Mesenchymal stem cell (in vitro differentiated cells and primary cell): ENCODE results near the gene MGLL.

Source experiments
- DNase-seq: peaks from one replicate; pipeline ENCODE4 v3.0.0-alpha.2; 2013
- H2AFZ ChIP-seq: one replicate; pipeline ENCODE4 v1.6.1; 2013; ENCODE audit warnings: low read depth, mild to moderate bottlenecking, control low read depth, inconsistent platforms, low read length, moderate library complexity
- H2AK5ac ChIP-seq: 2 replicates; pipeline ENCODE4 v1.6.1; 2013; ENCODE audit warnings: low read length, moderate library complexity, mild to moderate bottlenecking, inconsistent platforms; ENCODE audit not compliant: severe bottlenecking
- H2BK120ac ChIP-seq: one replicate; pipeline ENCODE4 v1.6.1; 2013; ENCODE audit warnings: low read depth, mild to moderate bottlenecking, inconsistent platforms, low read length, moderate library complexity
- H2BK12ac ChIP-seq, 2 experiments: one replicate each; pipeline ENCODE4 v1.6.1; 2013; ENCODE audit warnings: inconsistent platforms in 2 of 2, low read length in 2 of 2, mild to moderate bottlenecking in 2 of 2, moderate library complexity in 2 of 2, control low read depth in 1 of 2
- H2BK15ac ChIP-seq: one replicate; pipeline ENCODE4 v1.6.1; 2013; ENCODE audit warnings: mild to moderate bottlenecking, low read depth, inconsistent platforms; ENCODE audit not compliant: poor library complexity, severe bottlenecking
- H2BK5ac ChIP-seq: 2 replicates; pipeline ENCODE4 v1.6.1; 2013; ENCODE audit warnings: low read depth, mild to moderate bottlenecking, low read length, control low read depth, inconsistent platforms; ENCODE audit not compliant: poor library complexity, severe bottlenecking
- H3K14ac ChIP-seq, 2 experiments: one replicate each; pipeline ENCODE4 v1.6.1; 2013; ENCODE audit warnings: inconsistent platforms in 2 of 2, low read length in 2 of 2, control low read depth in 1 of 2, mild to moderate bottlenecking in 1 of 2, moderate library complexity in 1 of 2
- H3K18ac ChIP-seq, 2 experiments: one replicate each; pipeline ENCODE4 v1.6.1; 2013; ENCODE audit warnings: inconsistent platforms in 2 of 2, low read length in 2 of 2, control low read depth in 1 of 2, low read depth in 1 of 2, mild to moderate bottlenecking in 1 of 2
- H3K23ac ChIP-seq, 2 experiments: one replicate each; pipeline ENCODE4 v1.6.1; 2013; ENCODE audit warnings: inconsistent platforms in 2 of 2, low read length in 2 of 2, mild to moderate bottlenecking in 2 of 2, moderate library complexity in 2 of 2, control low read depth in 1 of 2
- H3K27ac ChIP-seq: 2 replicates; pipeline ENCODE4 v1.5.1; 2013; ENCODE audit warnings: mild to moderate bottlenecking, moderate library complexity, low read length, control low read depth, inconsistent platforms; ENCODE audit not compliant: poor library complexity, severe bottlenecking
- H3K27me3 ChIP-seq, 2 experiments: 2 replicates each; pipeline versions ENCODE4 v1.6.1 to v1.7.0; 2013; ENCODE audit warnings: low read length in 2 of 2, mild to moderate bottlenecking in 2 of 2, moderate library complexity in 2 of 2, control low read depth in 1 of 2, inconsistent platforms in 1 of 2; ENCODE audit not compliant: control insufficient read depth in 1 of 2, insufficient read depth in 1 of 2
- H3K36me3 ChIP-seq, 2 experiments: 2 replicates each; pipeline versions ENCODE4 v1.6.1 to v1.7.0; 2013; ENCODE audit warnings: low read length in 2 of 2, control low read depth in 1 of 2, inconsistent platforms in 1 of 2, low read depth in 1 of 2, mild to moderate bottlenecking in 1 of 2; ENCODE audit not compliant: insufficient read depth in 2 of 2, control insufficient read depth in 1 of 2
- H3K4ac ChIP-seq, 2 experiments: one replicate each; pipeline ENCODE4 v1.6.1; 2013; ENCODE audit warnings: inconsistent platforms in 2 of 2, low read length in 2 of 2, mild to moderate bottlenecking in 2 of 2, moderate library complexity in 2 of 2, control low read depth in 1 of 2, low read depth in 1 of 2
- H3K4me1 ChIP-seq: 2 replicates; pipeline ENCODE4 v1.6.1; 2013; ENCODE audit warnings: low read depth, low read length, control low read depth; ENCODE audit not compliant: control insufficient read depth, insufficient read depth
- H3K4me2 ChIP-seq: 2 replicates; pipeline ENCODE4 v1.6.1; 2013; ENCODE audit warnings: low read length, mild to moderate bottlenecking, inconsistent platforms; ENCODE audit not compliant: poor library complexity, severe bottlenecking
- H3K4me3 ChIP-seq, 2 experiments: 2 replicates each; pipeline versions ENCODE4 v1.5.1 to v1.7.0; 2013; ENCODE audit warnings: low read length in 2 of 2, mild to moderate bottlenecking in 2 of 2, control low read depth in 1 of 2, low read depth in 1 of 2; ENCODE audit not compliant: insufficient read depth in 1 of 2
- H3K79me1 ChIP-seq: replicated peaks from 2 replicates; pipeline ENCODE4 v1.6.1; 2013; ENCODE audit warnings: mild to moderate bottlenecking, control low read depth, low read length, inconsistent platforms; ENCODE audit not compliant: poor library complexity, severe bottlenecking
- H3K9ac ChIP-seq: 2 replicates; pipeline ENCODE4 v1.7.0; 2013; ENCODE audit warnings: mild to moderate bottlenecking, low read length, moderate library complexity
- H3K9me3 ChIP-seq: 2 replicates; pipeline ENCODE4 v1.7.0; 2013; ENCODE audit warnings: mild to moderate bottlenecking, low read length; ENCODE audit not compliant: control insufficient read depth
- H4K8ac ChIP-seq: one replicate; pipeline ENCODE4 v1.6.1; 2013; ENCODE audit warnings: inconsistent platforms, mild to moderate bottlenecking, low read length, moderate library complexity
- H4K91ac ChIP-seq: one replicate; pipeline ENCODE4 v1.6.1; 2013; ENCODE audit warnings: mild to moderate bottlenecking, low read length, inconsistent platforms
- WGBS: methylation state at CpG from one replicate; pipeline ENCODE4 v1.1.7; 2013; ENCODE audit warnings: mixed read lengths; 5-methylcytosine and 5-hydroxymethylcytosine counted together

Gene MGLL

DNA sequence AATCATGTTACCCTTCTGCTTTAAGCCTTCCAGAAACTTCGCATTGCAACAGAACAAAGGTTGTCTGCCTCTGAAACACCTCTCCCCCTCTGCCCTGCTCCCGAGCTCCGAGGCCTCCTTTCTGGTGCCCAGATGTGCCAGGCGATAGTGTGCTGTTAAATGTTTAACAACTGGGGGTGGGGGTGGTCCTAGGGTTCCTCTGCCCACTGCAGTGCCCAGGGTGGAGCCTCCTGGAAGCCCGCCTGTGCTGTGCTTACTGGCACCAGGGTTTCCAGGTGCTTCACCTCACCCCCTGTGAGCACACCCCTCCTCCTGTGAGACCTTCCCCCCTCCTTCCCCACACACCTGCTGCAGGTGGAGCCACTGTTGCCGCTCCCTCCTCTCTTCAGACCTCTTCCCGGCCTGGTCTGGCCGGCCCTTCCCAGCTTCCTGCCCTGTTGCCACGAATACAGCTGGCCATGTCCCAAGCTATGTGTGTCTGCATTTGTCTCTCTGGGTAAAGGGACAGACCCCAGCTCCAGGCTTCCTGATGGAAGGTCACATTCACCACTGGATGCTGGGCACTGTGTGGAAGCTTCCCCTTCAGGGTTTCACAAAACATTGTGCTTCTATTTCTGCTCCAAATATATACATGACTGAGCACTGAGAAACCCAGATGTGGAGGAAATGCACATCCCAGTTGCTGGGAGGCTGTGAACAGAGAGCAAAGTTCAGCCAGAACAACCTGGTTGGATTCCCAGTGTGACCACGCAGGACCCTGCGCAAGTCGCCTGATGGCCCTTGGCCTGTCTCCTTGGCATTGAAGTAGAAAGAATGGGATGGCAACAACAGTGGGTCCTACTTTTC, 37.2 kb downstream of the MGLL start:
- Histone ChIP-seq H3K4me2 (no peak overlapping the region), H3K23ac (peak overlapping the region in 1 of 2 experiments; percentile 36), H3K27me3 (no peaks in the 10 kb centered on the region), H3K36me3 (peaks cover 11 to 39% of the 10 kb centered on the region in 2 experiments), H3K4ac (peak overlapping the region in 1 of 2 experiments; percentile 28), H3K9me3 (no peaks in the 10 kb centered on the region), H3K27ac (no peak overlapping the region), H3K4me3 (peak overlapping the region in 1 of 2 experiments; percentile 14), H2AK5ac (no peak overlapping the region), H3K9ac (no peak overlapping the region), H2AFZ (no peak overlapping the region), H3K79me1 (peaks cover 44% of the 10 kb centered on the region), H2BK120ac (no peak overlapping the region), H3K4me1 (peaks cover 54% of the 10 kb centered on the region), H4K91ac (peak overlapping the region; percentile 69), H3K14ac (no peak overlapping the region), H2BK15ac (peak overlapping the region; percentile 49), H3K18ac (peak overlapping the region; percentile 14 to 58), H4K8ac (no peak overlapping the region), H2BK5ac (no peak overlapping the region), H2BK12ac (peak overlapping the region in 1 of 2 experiments; percentile 21)
- 86% methylated on average over 10 of the region's 12 CpGs for WGBS
- no peak for DNase-seq

- Histone ChIP-seq H3K27me3 (no peaks in the 10 kb centered on the region), H3K4ac (peak overlapping the region in 1 of 2 experiments; percentile 3), H3K4me3 (no peak overlapping the region), H4K91ac (no peak overlapping the region), H3K9ac (no peak overlapping the region), H3K14ac (no peak overlapping the region), H3K9me3 (no peaks in the 10 kb centered on the region), H3K79me1 (peaks cover 43% of the 10 kb centered on the region), H2AK5ac (no peak overlapping the region), H3K27ac (no peak overlapping the region), H2BK5ac (no peak overlapping the region), H2BK15ac (no peak overlapping the region), H2AFZ (no peak overlapping the region), H3K4me2 (no peak overlapping the region), H3K4me1 (peaks cover 52% of the 10 kb centered on the region), H3K18ac (no peak overlapping the region), H3K23ac (no peak overlapping the region), H4K8ac (no peak overlapping the region), H2BK12ac (no peak overlapping the region), H3K36me3 (peaks cover 19 to 39% of the 10 kb centered on the region in 2 experiments), H2BK120ac (no peak overlapping the region)
- 95% methylated on average over 6 of the region's 7 CpGs for WGBS
- no peak for DNase-seq
These were observed 38.0 kb downstream of the MGLL start for GRCh38 chr3:127784283-127784682.

- no peak overlapping the region for H2BK12ac ChIP-seq
- no peak overlapping the region for H3K14ac ChIP-seq
- H3K4me2 ChIP-seq = no peak overlapping the region
- no peak overlapping the region for H3K9ac ChIP-seq
- no peak overlapping the region for H2BK15ac ChIP-seq
- H3K18ac ChIP-seq = no peak overlapping the region
- no peak overlapping the region for H3K4ac ChIP-seq
- no peak overlapping the region for H3K4me3 ChIP-seq
- no peak overlapping the region for H3K27ac ChIP-seq
- H2BK120ac ChIP-seq = no peak overlapping the region
- 49% methylated on average over 4 of the region's 4 CpGs for WGBS
- H4K8ac ChIP-seq = no peak overlapping the region
- H2AFZ ChIP-seq = no peak overlapping the region
- peaks cover 39% of the 10 kb centered on the region for H3K79me1 ChIP-seq
- no peaks in the 10 kb centered on the region for H3K9me3 ChIP-seq
- no peaks in the 10 kb centered on the region for H3K27me3 ChIP-seq
- H3K4me1 ChIP-seq = peaks cover 48% of the 10 kb centered on the region
- peaks cover 19 to 39% of the 10 kb centered on the region in 2 experiments for H3K36me3 ChIP-seq
- H3K23ac ChIP-seq = no peak overlapping the region
- DNase-seq = no peak
- no peak overlapping the region for H2AK5ac ChIP-seq
- H4K91ac ChIP-seq = no peak overlapping the region
- no peak overlapping the region for H2BK5ac ChIP-seq
These were observed 38.6 kb downstream of the MGLL start for GRCh38 chr3:127783642-127784160.

GRCh38 chr3:127783166-127783565, 39.1 kb downstream of the MGLL start:
- no peak overlapping the region for H4K8ac ChIP-seq
- peaks cover 43% of the 10 kb centered on the region for H3K4me1 ChIP-seq
- no peak overlapping the region for H4K91ac ChIP-seq
- peaks cover 19 to 39% of the 10 kb centered on the region in 2 experiments for H3K36me3 ChIP-seq
- no peak overlapping the region for H2AFZ ChIP-seq
- no peaks in the 10 kb centered on the region for H3K27me3 ChIP-seq
- no peak overlapping the region for H3K18ac ChIP-seq
- no peak overlapping the region for H2BK120ac ChIP-seq
- 88% methylated on average over 9 of the region's 9 CpGs for WGBS
- no peak overlapping the region for H3K4ac ChIP-seq
- H2BK12ac ChIP-seq = no peak overlapping the region
- no peak overlapping the region for H2BK5ac ChIP-seq
- peaks cover 39% of the 10 kb centered on the region for H3K79me1 ChIP-seq
- no peak overlapping the region for H3K27ac ChIP-seq
- H3K4me3 ChIP-seq = no peak overlapping the region
- no peak for DNase-seq
- no peak overlapping the region for H3K9ac ChIP-seq
- no peaks in the 10 kb centered on the region for H3K9me3 ChIP-seq
- no peak overlapping the region for H3K23ac ChIP-seq
- H2BK15ac ChIP-seq = no peak overlapping the region
- H2AK5ac ChIP-seq = no peak overlapping the region
- no peak overlapping the region for H3K4me2 ChIP-seq
- H3K14ac ChIP-seq = no peak overlapping the region
